ENCODE results near the gene KIF3C.

- no peak for TF ChIP-seq CTCF (IDR thresholded peaks at IDR 0.05)
- TF ChIP-seq POLR2A (IDR thresholded peaks at IDR 0.05), result no peak
- no peak for TF ChIP-seq POLR2AphosphoS5 (IDR thresholded peaks at IDR 0.05)
These were observed 41.3 kb downstream of the KIF3C start for GRCh38 chr2:25941042-25941441.

Measured in breast epithelium (tissue), 3 donors.